Body of pancreas (tissue), 4 donors: Measurements from ENCODE around the gene CPZ.

Experiments used
- CTCF ChIP-seq, 7 experiments: fragments of 450-650 bp in 4 of 7; fragments of 200-600 bp in 3 of 7; sonication (generic) in 3 of 7; IDR thresholded peaks; one replicate each; pipeline ENCODE4 v1.5.1; 2016 to 2019; ENCODE audit warnings: antibody characterized with exemption in 7 of 7
- POLR2A ChIP-seq, 3 donors: fragments of 450-650 bp; IDR thresholded peaks; one replicate each; pipeline ENCODE4 v1.6.1; 2016; ENCODE audit warnings: antibody characterized with exemption in 3 of 3, mild to moderate bottlenecking in 2 of 3

- TF ChIP-seq CTCF (IDR thresholded peaks at IDR 0.05): no peak
- no peak for TF ChIP-seq POLR2A (IDR thresholded peaks at IDR 0.05)
Observed at GRCh38 chr4:8665406-8666360, 73.1 kb downstream of the CPZ start.
